NT2/D1 (cell line): ENCODE results near the gene PTPN14.

Source experiments
- SUZ12 ChIP-seq: IDR thresholded peaks from 2 replicates; pipeline ENCODE4 v1.6.1; 2011; ENCODE audit not compliant: insufficient read length, insufficient read depth; ENCODE audit errors: extremely low read depth
- YY1 ChIP-seq: IDR thresholded peaks from 2 replicates; pipeline ENCODE4 v1.6.1; 2011; ENCODE audit not compliant: insufficient read length, insufficient read depth
- ZNF274 ChIP-seq: IDR thresholded peaks from 2 replicates; pipeline ENCODE4 v1.6.1; 2011; ENCODE audit warnings: mild to moderate bottlenecking, low read depth, low read length

- TF ChIP-seq SUZ12 (no peak), ZNF274 (no peak), YY1 (no peak)
These were observed 233.7 kb downstream of the PTPN14 start for GRCh38 chr1:214317734-214318133.
